ENCODE data around the gene PARP8.

The PARP8 gene

GRCh38 chr5:50759526-50760270, 93.3 kb downstream of the PARP8 start:
- TF ChIP-seq POLR2AphosphoS5 (IDR thresholded peaks at IDR 0.05; ENCODE audit: low read depth, low read length) (no peak), SIN3A (IDR thresholded peaks at IDR 0.05; ENCODE audit: borderline replicate concordance, insufficient read depth, low read length) (no peak), TAF1 (IDR thresholded peaks at IDR 0.05; ENCODE audit: borderline replicate concordance, insufficient read depth, low read length) (no peak), REST (IDR thresholded peaks at IDR 0.05; ENCODE audit: insufficient read depth in 1 of 2, low read depth in 2 of 2, low read length in 2 of 2) (no peak), FOXP2 (optimal IDR thresholded peaks at IDR 0.05; ENCODE audit: borderline replicate concordance, extremely low read depth, extremely low read length, insufficient read depth) (no peak)

GRCh38 chr5:50763351-50763750, 96.9 kb downstream of the PARP8 start:
- TF ChIP-seq POLR2AphosphoS5 (IDR thresholded peaks at IDR 0.05; ENCODE audit: low read depth, low read length) (no peak), FOXP2 (optimal IDR thresholded peaks at IDR 0.05; ENCODE audit: borderline replicate concordance, extremely low read depth, extremely low read length, insufficient read depth) (no peak), TAF1 (IDR thresholded peaks at IDR 0.05; ENCODE audit: borderline replicate concordance, insufficient read depth, low read length) (no peak), SIN3A (IDR thresholded peaks at IDR 0.05; ENCODE audit: borderline replicate concordance, insufficient read depth, low read length) (no peak), REST (IDR thresholded peaks at IDR 0.05; ENCODE audit: insufficient read depth in 1 of 2, low read depth in 2 of 2, low read length in 2 of 2) (no peak)

GRCh38 chr5:50763846-50764245, 97.4 kb downstream of the PARP8 start:
- no peak for TF ChIP-seq SIN3A (IDR thresholded peaks at IDR 0.05; ENCODE audit: borderline replicate concordance, insufficient read depth, low read length)
- TF ChIP-seq FOXP2 (optimal IDR thresholded peaks at IDR 0.05; ENCODE audit: borderline replicate concordance, extremely low read depth, extremely low read length, insufficient read depth) = no peak
- no peak for TF ChIP-seq REST (IDR thresholded peaks at IDR 0.05; ENCODE audit: insufficient read depth in 1 of 2, low read depth in 2 of 2, low read length in 2 of 2)
- no peak for TF ChIP-seq TAF1 (IDR thresholded peaks at IDR 0.05; ENCODE audit: borderline replicate concordance, insufficient read depth, low read length)
- no peak for TF ChIP-seq POLR2AphosphoS5 (IDR thresholded peaks at IDR 0.05; ENCODE audit: low read depth, low read length)

- TF ChIP-seq FOXP2 (optimal IDR thresholded peaks at IDR 0.05; ENCODE audit: borderline replicate concordance, extremely low read depth, extremely low read length, insufficient read depth) (no peak), POLR2AphosphoS5 (IDR thresholded peaks at IDR 0.05; ENCODE audit: low read depth, low read length) (no peak), TAF1 (IDR thresholded peaks at IDR 0.05; ENCODE audit: borderline replicate concordance, insufficient read depth, low read length) (no peak), REST (IDR thresholded peaks at IDR 0.05; ENCODE audit: insufficient read depth in 1 of 2, low read depth in 2 of 2, low read length in 2 of 2) (no peak), SIN3A (IDR thresholded peaks at IDR 0.05; ENCODE audit: borderline replicate concordance, insufficient read depth, low read length) (no peak)
Observed at GRCh38 chr5:50766042-50766441, 99.6 kb downstream of the PARP8 start.
